Activated T-helper 17 cell treated with anti-CD3 and anti-CD28 coated beads, Interleukin-2, amount 50 U/mL, for 72 hours (primary cell): ENCODE data around the gene ZNF101. TPM values are rescaled to one million over a fixed set of nuclear protein-coding genes. Genes with fewer than 3 reads are reported as not detected.

ENCODE experiments used
- ATAC-seq: fragments of 150-1000 bp; cut with Tn5 transposase; replicated peaks from 2 replicates; pipeline ENCODE4 v1.10.0; 2021; ENCODE audit warnings: mild to moderate bottlenecking, moderate library complexity
- H3K27ac Mint-ChIP-seq: one replicate; pipeline ENCODE4 v1.8.0; 2022; ENCODE audit warnings: mixed read lengths
- H3K27me3 Mint-ChIP-seq: one replicate; pipeline ENCODE4 v1.8.0; 2022; ENCODE audit warnings: mixed read lengths
- H3K36me3 Mint-ChIP-seq: one replicate; pipeline ENCODE4 v1.8.0; 2022; ENCODE audit warnings: low read depth, mild to moderate bottlenecking, mixed read lengths
- H3K4me1 Mint-ChIP-seq: one replicate; pipeline ENCODE4 v1.8.0; 2022; ENCODE audit warnings: mixed read lengths
- H3K4me3 Mint-ChIP-seq: one replicate; pipeline ENCODE4 v1.8.0; 2022; ENCODE audit warnings: mild to moderate bottlenecking, mixed read lengths
- H3K9me3 Mint-ChIP-seq: one replicate; pipeline ENCODE4 v1.8.0; 2022; ENCODE audit warnings: mixed read lengths
- total RNA-seq, 2 donors: library from RNA; stranded (reverse); gene quantifications; one replicate each; pipeline ENCODE4 v1.2.3, GENCODE V29; 2022

ZNF101 gene
- total RNA-seq, 2 donors from 2014 or later: 57.0 to 70.7 TPM

DNA sequence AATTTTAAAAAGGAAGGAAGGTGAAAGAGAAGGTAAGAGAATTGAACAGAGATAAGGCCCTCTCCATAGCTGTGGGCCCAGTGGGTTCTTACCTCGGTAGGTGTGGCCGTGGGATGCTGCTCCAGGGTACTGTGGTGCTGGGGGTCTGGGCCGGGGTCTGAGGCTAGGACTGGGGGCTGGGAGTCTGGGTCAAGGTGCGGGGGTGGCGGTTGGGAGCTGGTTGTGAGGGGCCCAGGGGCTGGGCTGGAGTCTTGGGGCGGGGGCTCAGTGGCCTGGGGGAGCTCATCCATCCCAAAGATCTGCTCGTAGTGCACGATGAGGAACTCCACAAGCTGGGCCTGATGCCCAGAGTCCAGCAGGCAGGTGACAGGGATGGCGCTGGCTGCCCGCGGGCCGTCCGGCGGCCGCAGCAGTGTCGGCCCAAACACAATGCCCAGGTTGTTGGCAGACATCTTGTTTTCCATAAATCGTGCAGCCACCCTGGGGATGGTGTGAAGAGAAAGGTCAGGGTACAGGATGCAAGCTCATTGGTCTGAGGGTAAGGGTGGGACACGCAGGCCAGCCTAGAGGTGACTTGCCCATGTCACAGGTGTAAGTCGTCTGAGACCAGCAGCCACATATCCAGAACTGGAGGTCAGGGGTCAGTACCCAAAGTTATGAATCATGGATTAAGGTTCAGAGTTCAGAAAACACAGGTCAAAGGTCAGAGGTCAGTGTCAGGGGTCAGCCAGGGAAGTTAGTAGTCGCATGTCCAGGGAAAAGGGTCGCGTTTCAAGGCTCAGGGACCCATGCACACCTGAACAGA, 34.7 kb upstream of the ZNF101 start:
- Mint-ChIP-seq H3K36me3 (peaks cover 89% of the 10 kb centered on the region), H3K4me3 (no peak overlapping the region), H3K27me3 (no peaks in the 10 kb centered on the region), H3K4me1 (peaks cover 3% of the 10 kb centered on the region), H3K9me3 (no peaks in the 10 kb centered on the region), H3K27ac (no peak overlapping the region)
- no peak for ATAC-seq

DNA sequence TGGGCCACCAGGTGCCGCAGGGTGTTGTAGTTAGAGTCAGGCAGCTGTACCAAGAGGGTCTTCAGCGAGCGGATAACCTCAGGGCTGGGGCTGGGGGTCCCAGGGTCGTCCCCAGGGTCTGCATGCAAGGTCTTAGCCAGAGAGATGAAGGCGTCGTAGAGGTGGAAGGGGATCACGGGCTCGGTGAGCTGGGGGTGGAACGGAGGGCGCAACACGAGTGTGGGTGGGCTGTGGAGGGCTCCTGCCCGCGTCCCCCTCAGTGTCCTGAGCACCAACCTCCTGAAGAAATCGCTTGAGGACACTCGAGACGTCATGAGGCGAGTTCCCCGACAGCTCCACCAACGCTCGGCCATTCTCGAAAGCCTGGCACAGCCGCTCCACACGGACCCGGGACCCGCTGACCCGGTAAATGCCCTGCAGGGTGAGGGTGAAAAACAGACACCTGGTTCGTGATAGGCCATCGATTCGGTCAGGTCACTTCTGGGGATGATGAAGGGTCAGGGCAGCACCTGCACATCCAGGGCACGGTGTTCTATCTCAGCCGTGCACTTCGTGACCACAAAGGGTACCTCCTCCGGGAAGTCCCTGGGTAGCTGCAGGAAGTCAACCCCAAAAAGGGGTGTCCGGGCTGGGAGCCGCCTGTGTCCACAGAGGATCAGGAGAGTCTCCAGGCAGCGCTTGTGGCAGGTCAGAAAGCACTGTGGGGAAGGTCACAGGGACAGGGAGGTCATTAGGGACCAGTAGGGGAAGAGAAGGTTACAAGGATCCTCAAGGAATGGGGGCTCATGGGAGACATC, 33.9 kb upstream of the ZNF101 start:
- Mint-ChIP-seq H3K36me3 (peaks cover 95% of the 10 kb centered on the region), H3K27ac (peak overlapping the region; percentile 65), H3K4me1 (peaks cover 3% of the 10 kb centered on the region), H3K4me3 (no peak overlapping the region), H3K27me3 (no peaks in the 10 kb centered on the region), H3K9me3 (no peaks in the 10 kb centered on the region)
- ATAC-seq: peak; percentile 23

DNA sequence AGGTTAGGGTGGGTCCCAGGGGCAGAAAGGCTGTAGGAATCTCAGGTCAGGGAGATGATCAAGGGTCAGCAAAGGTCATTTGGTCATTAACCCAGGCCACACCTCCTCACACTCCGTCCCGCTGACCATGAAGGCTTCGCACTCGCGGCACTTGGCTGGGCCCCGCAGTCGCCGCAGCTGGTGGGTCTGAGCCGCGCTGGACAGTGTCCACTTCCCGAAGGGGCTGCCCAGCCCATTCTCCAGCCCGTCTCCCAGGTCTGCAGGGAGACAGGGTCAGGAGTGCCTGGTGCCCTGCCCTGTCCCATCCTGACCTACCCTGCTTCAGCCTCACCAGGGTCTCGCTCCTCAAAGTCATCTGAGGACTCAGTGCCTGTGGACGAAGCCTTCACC, 33.3 kb upstream of the ZNF101 start:
- Mint-ChIP-seq H3K9me3 (no peaks in the 10 kb centered on the region), H3K36me3 (peaks cover 98% of the 10 kb centered on the region), H3K4me1 (peaks cover 3% of the 10 kb centered on the region), H3K27me3 (no peaks in the 10 kb centered on the region), H3K27ac (peak overlapping the region; percentile 65), H3K4me3 (no peak overlapping the region)
- ATAC-seq: no peak

DNA sequence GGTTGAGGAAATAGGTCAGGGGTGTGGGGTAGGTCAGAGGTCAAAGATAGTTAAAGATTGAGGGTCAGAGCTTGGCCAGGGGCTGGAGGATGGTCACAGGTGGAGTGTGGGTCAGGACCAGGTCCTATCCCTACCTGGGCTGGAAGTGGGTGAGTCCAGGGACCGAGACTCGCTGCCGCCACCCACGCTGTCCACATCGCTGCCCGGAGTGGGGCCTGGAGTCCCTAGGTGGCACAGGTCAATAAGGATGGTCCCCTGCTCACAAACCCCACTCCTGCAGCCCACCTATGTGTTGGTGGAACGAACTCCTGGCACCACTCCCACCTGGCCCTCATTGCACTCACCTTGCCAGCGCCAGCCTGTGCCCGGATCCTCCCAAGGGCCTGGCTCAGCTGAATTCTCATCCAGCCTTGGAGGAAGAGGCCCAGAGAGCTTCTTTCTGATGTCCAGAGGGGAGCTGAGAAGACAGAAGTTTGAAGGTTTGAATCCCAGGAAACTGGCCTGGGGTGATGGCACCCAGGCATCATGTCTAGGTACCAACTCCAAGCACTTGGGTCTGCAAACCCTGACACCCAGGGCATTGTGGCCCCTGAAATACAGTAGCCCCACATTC, 32.0 kb upstream of the ZNF101 start:
- Mint-ChIP-seq H3K36me3 (peaks cover 94% of the 10 kb centered on the region), H3K4me3 (no peak overlapping the region)

DNA sequence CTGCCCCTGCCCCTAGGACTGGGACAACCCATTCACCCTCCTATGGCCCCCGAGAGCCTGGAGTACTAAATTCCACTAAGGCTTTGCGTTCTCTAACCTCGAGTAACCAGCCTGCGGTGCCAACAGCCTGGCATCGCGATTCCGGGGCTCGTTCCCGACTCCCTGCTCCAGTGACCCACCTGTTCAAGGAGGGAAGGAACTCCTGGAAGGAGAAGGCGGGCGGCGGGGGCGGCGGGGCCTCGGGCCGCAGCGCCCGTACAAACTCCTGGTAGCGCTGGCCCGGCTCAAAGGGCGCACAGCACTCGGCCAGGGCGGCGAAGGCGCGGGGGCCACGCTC, 31.5 kb upstream of the ZNF101 start:
- Mint-ChIP-seq H3K9me3 (no peaks in the 10 kb centered on the region), H3K36me3 (peaks cover 94% of the 10 kb centered on the region), H3K4me1 (peaks cover 7% of the 10 kb centered on the region), H3K27me3 (no peaks in the 10 kb centered on the region), H3K27ac (no peak overlapping the region), H3K4me3 (no peak overlapping the region)
- no peak for ATAC-seq

More for the DNA sequence above, 32.0 kb upstream of the ZNF101 start:
- H3K27ac Mint-ChIP-seq: no peak overlapping the region
- peaks cover 3% of the 10 kb centered on the region for H3K4me1 Mint-ChIP-seq
- H3K27me3 Mint-ChIP-seq: no peaks in the 10 kb centered on the region
- ATAC-seq: no peak
- H3K9me3 Mint-ChIP-seq: no peaks in the 10 kb centered on the region

DNA sequence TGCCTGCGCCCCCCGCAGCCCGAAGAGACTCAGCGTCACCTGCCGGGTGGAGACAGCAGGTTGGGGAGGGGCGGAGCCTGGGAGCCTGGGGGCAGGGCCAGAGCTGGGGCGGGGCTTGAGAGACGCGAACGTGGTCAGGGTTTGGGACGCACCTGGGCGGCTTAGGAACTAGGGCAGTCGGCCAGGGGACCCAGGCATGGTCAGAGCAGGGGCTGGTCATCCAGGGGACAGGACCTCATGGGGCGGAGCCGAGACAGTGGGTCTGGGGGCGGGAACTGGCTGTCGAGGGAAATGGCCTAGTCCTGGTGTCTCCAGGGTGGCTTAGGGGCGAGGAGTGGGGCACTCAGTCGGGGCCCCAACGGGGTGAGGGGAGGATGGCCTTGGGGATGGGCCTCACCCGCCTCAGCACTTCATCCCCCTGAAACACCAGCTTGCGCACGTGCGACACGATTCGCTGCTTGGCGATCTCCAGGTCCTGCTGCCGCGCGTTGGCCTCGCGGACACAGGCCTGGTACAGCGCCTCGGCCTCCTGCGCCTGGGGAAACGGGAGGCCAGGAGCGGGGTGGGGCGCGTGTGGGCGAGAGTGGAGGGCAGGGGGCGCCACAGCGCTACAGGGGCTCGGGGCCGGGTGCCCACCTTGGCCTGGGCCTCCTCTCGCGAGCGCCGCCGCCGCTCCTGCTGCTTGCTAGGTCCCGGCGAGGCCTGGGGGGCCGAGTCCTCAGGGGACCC, 31.0 kb upstream of the ZNF101 start:
- peaks cover 12% of the 10 kb centered on the region for H3K4me1 Mint-ChIP-seq
- no peak overlapping the region for H3K4me3 Mint-ChIP-seq
- peaks cover 94% of the 10 kb centered on the region for H3K36me3 Mint-ChIP-seq
- no peak for ATAC-seq
- no peaks in the 10 kb centered on the region for H3K27me3 Mint-ChIP-seq
- H3K9me3 Mint-ChIP-seq: no peaks in the 10 kb centered on the region
- H3K27ac Mint-ChIP-seq: no peak overlapping the region

DNA sequence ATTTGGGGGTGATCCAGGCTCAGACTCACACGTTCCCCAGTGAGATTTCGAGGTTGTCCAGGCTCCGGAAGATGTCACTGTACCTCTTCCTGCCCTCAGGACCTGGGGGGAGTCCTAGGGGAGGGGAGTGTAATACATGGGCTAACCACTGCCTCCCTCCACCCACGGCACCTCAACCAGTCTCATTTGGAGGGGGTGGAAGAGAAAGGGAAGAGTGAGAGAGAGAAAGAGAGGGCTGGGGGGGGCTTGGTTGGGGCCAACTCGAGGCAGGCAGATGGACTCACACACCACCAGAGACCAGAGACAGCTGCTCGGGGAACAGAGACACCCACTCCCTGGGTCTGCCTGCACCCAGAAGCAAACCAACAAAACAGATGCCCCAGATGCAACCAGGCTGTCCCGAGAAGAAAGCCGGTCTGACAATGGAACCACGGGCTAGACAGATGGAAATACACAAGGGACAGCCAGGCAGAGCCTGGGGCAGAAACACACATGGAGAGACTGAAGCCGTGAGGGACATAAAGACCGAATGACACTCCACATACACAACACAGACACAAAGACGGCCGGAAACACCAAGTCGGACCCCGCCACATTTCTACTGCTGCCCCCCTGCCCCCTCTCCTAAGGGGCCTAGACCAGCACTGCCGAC, 26.0 kb upstream of the ZNF101 start:
- H3K4me3 Mint-ChIP-seq: peak overlapping the region; percentile 100
- peaks cover 85% of the 10 kb centered on the region for H3K36me3 Mint-ChIP-seq
- ATAC-seq: peak; percentile 74
- H3K4me1 Mint-ChIP-seq: peaks cover 11% of the 10 kb centered on the region
- H3K9me3 Mint-ChIP-seq: no peaks in the 10 kb centered on the region
- no peaks in the 10 kb centered on the region for H3K27me3 Mint-ChIP-seq
- peak overlapping the region; percentile 98 for H3K27ac Mint-ChIP-seq

DNA sequence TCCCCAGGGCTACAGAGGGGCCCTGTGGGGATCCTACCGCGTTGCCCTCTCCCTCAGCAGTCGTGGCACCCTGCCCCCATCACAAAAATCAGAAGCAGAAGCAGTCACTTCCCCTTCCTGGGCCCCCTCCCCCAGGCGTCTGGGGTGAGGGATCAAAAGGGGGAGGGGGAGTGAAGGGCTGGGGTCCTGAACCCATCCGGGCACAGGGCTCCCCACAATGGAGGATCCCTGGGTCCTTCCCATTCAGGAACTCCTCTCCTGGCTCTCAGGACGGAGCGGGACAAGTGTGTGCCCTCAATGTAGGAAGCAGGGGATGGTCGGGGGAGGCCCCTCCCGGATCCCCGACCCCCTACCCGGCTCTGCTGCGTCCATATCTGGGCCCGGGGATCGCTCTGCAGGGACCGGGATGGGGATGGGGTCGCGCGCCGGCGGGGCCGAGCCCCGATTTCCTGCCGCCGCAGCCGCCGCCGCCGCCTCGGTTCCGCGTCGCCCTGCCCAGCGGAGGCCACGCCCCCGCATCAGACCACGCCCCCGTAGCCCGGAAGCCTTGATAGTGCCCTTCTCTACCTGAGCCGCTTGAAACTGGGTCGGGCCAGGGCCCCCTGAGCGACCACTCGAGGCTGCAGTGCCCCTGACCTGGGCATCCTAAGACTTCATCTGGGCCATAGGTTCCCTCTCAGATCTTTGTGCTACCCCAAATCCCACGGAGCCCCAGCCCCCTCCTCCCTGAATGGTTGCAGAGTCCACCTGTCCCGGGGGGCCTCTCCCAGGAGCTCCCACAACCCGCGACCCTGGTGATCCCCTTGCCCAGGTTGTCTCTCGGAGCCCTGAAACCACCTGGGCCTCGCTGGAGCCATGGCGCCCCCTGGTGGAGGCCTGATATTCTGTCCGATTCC, 25.2 kb upstream of the ZNF101 start, which contains the start of gene GMIP:
TSS of gene GMIP (minus strand) at position 500 of the 896 bp plus-strand sequence. CDS start at position 372, 128 bp downstream.
- Mint-ChIP-seq H3K27ac (peak within 1 kb of the TSS; percentile 98), H3K9me3 (no peaks in the 10 kb centered on the region), H3K4me1 (peaks cover 11% of the 10 kb centered on the region), H3K4me3 (peak within 1 kb of the TSS; percentile 100), H3K27me3 (no peaks in the 10 kb centered on the region), H3K36me3 (peaks cover 87% of the 10 kb centered on the region)
- peak; percentile 85 for ATAC-seq

DNA sequence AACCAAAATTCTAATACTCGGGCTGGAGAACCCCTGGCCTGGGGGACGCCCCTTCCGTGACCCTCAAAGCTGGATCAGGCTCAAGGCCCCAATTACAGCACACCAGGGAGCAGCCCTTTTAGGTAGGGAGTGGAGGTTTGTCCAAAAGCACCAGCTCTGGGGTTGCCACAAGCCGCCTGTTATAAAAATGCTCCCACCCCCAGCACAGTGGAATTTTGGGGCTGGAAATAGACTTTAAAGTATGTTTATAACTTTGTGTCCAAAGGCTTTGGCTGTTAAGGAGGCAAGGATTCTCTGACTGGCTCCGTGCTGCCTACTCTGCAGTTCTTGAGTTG, 24.6 kb upstream of the ZNF101 start:
- Mint-ChIP-seq H3K4me1 (peaks cover 11% of the 10 kb centered on the region), H3K4me3 (peak overlapping the region; percentile 100), H3K27ac (peak overlapping the region; percentile 98), H3K27me3 (no peaks in the 10 kb centered on the region), H3K9me3 (no peaks in the 10 kb centered on the region), H3K36me3 (peaks cover 87% of the 10 kb centered on the region)
- no peak for ATAC-seq

DNA sequence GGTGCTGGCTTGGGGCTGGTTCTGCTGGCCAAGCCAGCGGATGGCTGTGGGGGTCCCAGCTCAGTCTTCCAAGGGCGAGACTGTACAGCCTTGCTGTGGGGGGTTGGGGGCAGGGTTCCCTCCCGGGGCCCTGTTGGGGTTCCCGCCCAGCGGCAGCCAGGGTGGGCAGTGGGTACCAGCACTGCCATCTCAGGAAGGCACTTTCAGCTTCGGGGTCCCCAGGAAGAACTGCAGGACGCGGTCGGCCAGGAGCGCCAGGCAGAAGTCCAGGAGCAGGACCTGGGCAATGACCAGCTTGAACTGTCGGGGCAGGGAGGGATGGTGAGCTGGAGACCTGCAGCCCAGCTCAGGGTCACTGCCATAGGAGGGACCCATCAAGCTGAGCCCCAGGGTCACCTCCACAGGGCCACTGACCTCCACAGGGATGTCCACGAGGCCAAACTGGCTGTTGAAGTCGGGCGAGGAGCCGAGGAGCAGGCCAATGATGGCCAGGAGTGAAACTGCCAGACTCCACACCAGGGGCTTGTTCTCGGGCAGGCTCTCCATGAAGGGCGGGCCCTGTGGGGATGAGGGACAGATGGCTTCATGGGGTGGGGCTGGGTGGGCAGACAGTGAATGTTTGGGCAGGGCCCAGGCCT, 23.3 kb upstream of the ZNF101 start:
- Mint-ChIP-seq H3K4me3 (no peak overlapping the region), H3K9me3 (no peaks in the 10 kb centered on the region), H3K36me3 (peaks cover 84% of the 10 kb centered on the region), H3K27ac (no peak overlapping the region), H3K27me3 (no peaks in the 10 kb centered on the region), H3K4me1 (peaks cover 11% of the 10 kb centered on the region)
- ATAC-seq: no peak

DNA sequence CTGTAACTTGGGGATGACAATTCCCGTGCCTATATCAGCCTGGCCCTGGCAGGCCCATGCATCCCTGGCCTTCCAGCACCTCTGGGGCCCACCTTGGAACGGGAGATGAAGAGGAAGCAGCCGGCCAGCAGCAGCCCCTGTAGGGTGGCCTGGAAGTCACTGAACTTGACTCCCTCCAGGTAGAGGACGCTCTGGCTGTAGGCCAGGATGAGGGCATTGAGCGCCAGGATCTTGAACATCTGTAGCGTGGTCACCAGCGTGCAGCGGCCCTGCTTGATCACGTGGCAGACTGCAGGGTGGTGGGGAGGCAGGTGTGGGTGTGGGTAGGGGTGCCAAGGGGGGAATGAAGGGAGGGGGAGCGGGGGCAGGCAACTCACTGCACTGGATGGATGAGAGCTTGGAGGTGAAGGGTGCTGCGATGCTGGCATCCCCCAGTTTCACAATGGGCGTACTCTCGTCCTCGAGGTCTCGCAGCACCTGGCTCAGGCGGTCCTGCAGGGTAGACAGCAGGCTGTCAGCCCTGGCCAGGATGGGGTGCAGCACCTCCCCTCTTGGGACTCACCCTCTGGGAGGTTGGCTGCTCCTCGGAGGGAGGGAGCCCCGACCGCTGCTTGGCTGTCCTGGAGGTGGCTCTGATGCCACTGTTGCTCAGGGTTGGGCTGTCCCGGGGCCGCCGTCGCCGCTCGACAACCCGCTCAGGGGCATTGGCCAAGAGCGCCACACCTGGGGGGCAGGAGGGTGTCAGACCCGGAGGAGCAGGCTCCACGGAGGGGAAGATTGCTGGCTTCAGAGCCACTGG, 21.4 kb upstream of the ZNF101 start:
- H3K4me1 Mint-ChIP-seq: peaks cover 7% of the 10 kb centered on the region
- H3K4me3 Mint-ChIP-seq: no peak overlapping the region
- no peaks in the 10 kb centered on the region for H3K27me3 Mint-ChIP-seq
- ATAC-seq: no peak
- H3K9me3 Mint-ChIP-seq: no peaks in the 10 kb centered on the region
- H3K27ac Mint-ChIP-seq: peak overlapping the region; percentile 38
- H3K36me3 Mint-ChIP-seq: peaks cover 87% of the 10 kb centered on the region

DNA sequence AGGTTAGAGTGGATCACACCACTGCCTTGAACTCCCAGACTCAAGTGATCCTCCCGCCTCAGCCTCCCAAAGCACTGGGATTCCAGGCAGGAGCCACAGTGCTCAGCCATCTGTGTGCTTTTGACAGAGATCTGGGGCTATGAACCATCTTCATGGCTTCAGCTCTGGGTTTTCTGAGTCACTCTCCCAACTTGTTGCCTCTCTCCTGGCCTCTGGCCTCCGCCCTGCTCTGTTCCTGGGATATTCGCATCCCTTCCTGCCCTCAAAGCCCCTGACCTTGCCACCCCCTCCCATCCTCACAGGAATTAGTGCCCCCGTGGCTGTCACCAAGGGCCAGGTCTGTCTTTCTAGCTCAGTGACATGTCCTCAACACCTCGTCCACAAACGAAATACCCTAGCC, 19.5 kb upstream of the ZNF101 start:
- H3K9me3 Mint-ChIP-seq: no peaks in the 10 kb centered on the region
- no peaks in the 10 kb centered on the region for H3K4me1 Mint-ChIP-seq
- no peaks in the 10 kb centered on the region for H3K27me3 Mint-ChIP-seq

More for the DNA sequence above, 19.5 kb upstream of the ZNF101 start:
- Mint-ChIP-seq H3K4me3 (no peak overlapping the region), H3K36me3 (peaks cover 86% of the 10 kb centered on the region), H3K27ac (no peak overlapping the region)
- ATAC-seq: no peak
